NCI-H128 (cell line): ENCODE data around the gene ASAP2.
A peak's percentile ranks its signal among the peaks of the same experiment; 100 is the strongest.

Experiments used
- DNase-seq: peaks from one replicate; lab custom pipeline; 2025; ENCODE audit not compliant: unreplicated experiment; lab: John Stamatoyannopoulos, UW

ASAP2 gene

GRCh38 chr2:9205963-9206948 is at the start of gene ASAP2:
Gene ASAP2 (plus strand): TSS chr2:9206812. CDS start chr2:9207105, 293 bp downstream.
- DNase-seq: peak; percentile 30

GRCh38 chr2:9158786-9159779 is 47.5 kb upstream of the ASAP2 start:
- DNase-seq: no peak

GRCh38 chr2:9160732-9161131 is 45.9 kb upstream of the ASAP2 start:
- no peak for DNase-seq

- no peak for DNase-seq
Observed at GRCh38 chr2:9162841-9163240, 43.8 kb upstream of the ASAP2 start.

- DNase-seq: no peak
Observed at GRCh38 chr2:9163306-9164111, 43.1 kb upstream of the ASAP2 start.

- DNase-seq: no peak
Observed at GRCh38 chr2:9164112-9164608, 42.5 kb upstream of the ASAP2 start.

GRCh38 chr2:9165625-9166024 is 41.0 kb upstream of the ASAP2 start:
- DNase-seq: no peak

GRCh38 chr2:9166579-9167377 is 39.8 kb upstream of the ASAP2 start:
- DNase-seq: no peak

GRCh38 chr2:9167718-9168657 is 38.6 kb upstream of the ASAP2 start:
- DNase-seq: no peak

GRCh38 chr2:9168821-9169221 is 37.8 kb upstream of the ASAP2 start:
- no peak for DNase-seq

- DNase-seq: no peak
Observed at GRCh38 chr2:9169349-9170107, 37.1 kb upstream of the ASAP2 start.

GRCh38 chr2:9170458-9171130 is 36.0 kb upstream of the ASAP2 start:
- no peak for DNase-seq

- no peak for DNase-seq
Observed at GRCh38 chr2:9174771-9175437, 31.7 kb upstream of the ASAP2 start.

- DNase-seq: no peak
Observed at GRCh38 chr2:9178110-9178903, 28.3 kb upstream of the ASAP2 start.

- DNase-seq: peak; percentile 13
Observed at GRCh38 chr2:9178904-9179571, 27.6 kb upstream of the ASAP2 start.
